ENCODE results near the gene GLMP.
A peak's percentile ranks its signal among the peaks of the same experiment; 100 is the strongest.
"Not testable (repeated sequence)": the region's sequence is repeated elsewhere in the genome, so short reads cannot be mapped to it uniquely, and the experiment has no call there.

Gene GLMP

DNA sequence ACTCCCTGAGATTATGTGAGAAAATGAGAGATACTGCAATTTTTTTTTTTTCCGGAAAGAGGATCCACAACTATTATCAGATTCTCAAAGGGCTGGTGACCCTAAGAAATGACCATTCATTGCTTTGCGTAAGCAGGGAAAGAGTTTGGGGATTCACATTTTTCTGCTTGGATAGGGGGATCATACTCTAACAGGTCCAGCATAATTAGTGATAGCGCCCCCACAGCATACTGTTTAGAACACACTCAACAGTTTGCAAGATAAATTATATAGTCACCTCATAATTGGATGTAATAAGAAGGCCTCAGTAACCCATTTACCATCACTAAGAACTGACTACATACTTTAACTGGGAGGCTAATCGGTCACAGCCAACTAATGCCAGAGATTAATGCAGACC, 40.8 kb upstream of the GLMP start:
- DNase-seq (ENCODE audit: low read depth), result peak; percentile 41
- peak; percentile 39 for TF ChIP-seq CTCF (IDR thresholded peaks at IDR 0.05; ENCODE audit: insufficient read depth, low read depth, low read length, missing control alignments)
- peak overlapping the region; percentile 84 for H3K4me3 ChIP-seq (ENCODE audit: low read depth, low read length)

GRCh38 chr1:156323179-156323578, 27.7 kb upstream of the GLMP start:
- not testable (repeated sequence) for DNase-seq (ENCODE audit: low read depth); H3K4me3 ChIP-seq (ENCODE audit: low read depth, low read length)

DNA sequence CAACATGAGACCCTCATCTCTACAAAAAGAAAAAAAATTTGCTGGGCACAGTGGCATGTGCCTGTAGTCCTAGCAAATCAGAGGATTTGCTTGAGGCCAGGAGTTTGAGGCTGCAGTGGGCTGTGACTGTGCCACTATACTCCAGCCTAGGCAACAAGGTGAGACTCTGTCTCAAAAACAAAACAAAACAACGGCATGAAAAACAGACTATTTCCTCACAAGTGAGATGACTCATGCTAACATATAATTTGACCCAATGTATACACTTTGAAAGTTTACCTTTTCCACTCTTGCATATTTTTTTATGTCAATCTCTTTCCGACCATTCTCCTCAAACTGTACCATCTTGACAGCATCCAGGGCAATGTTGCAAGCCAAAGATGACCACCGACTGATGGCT, 25.1 kb upstream of the GLMP start:
- no peak overlapping the region for H3K4me3 ChIP-seq (ENCODE audit: low read depth, low read length)
- DNase-seq (ENCODE audit: low read depth), result no peak
- TF ChIP-seq CTCF (IDR thresholded peaks at IDR 0.05; ENCODE audit: insufficient read depth, low read depth, low read length, missing control alignments), result no peak

DNA sequence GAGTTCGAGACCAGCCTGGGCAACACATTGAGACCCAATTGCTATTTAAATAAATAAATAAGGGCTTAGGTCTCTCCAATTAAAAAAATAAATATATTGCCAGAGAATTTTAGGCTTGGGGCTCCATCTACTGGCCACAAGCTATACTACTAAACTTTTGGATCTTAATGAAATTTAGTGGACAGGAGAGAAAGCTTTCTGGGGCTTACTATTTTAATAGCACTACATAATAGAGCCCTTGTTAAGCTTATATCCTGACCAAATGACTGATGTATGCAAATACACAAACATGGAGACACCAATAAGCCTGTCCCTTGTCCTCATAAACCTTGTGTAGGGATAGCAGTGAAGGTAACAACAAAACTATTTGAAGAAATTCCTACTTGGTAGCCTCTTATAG, 24.2 kb upstream of the GLMP start:
- DNase-seq (ENCODE audit: low read depth), result peak; percentile 18
- H3K4me3 ChIP-seq (ENCODE audit: low read depth, low read length), result no peak overlapping the region

DNA sequence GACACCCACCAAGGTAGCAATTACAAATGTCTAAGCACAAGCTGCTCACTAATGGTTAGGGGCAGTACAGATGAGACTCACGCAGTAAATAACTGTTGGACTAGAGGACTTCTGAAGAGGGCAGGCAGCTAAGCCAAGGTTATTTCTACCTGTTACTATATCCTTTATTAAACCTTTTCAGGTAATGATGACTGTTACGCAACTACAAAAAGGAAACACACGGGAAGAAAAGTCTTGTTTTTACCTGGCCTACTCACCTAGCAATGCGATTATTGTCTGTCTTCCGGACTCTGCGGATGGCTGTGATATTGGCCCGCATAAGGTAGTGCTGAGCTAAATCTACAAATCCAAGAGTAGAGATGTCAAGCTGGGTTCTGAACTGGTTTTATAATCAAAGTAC, 21.4 kb upstream of the GLMP start:
- TF ChIP-seq CTCF (IDR thresholded peaks at IDR 0.05; ENCODE audit: insufficient read depth, low read depth, low read length, missing control alignments), result no peak

More for the DNA sequence above, 24.2 kb upstream of the GLMP start:
- TF ChIP-seq CTCF (IDR thresholded peaks at IDR 0.05; ENCODE audit: insufficient read depth, low read depth, low read length, missing control alignments), result peak; percentile 36

DNA sequence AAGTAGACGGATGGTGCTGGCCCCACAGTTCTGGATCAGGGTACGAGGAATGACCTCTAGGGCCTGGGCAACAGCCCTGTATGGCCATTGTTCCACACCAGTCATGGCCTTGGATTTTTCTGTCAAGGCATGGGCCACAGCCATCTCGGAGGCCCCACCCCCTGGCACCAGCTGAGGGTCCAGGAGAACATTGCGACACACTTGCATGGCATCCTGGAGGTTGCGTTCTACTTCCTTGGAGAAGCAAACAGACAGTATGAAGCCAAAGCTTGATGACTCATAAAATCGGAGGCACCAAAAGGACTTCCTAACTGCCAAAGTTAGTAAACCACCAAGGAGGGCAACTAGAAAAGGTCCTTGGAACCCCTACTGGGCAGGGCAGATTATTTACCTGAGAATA, 15.5 kb upstream of the GLMP start:
- DNase-seq (ENCODE audit: low read depth), result no peak
- no peak overlapping the region for H3K4me3 ChIP-seq (ENCODE audit: low read depth, low read length)
- no peak for TF ChIP-seq CTCF (IDR thresholded peaks at IDR 0.05; ENCODE audit: insufficient read depth, low read depth, low read length, missing control alignments)

More for the DNA sequence above, 21.4 kb upstream of the GLMP start:
- no peak overlapping the region for H3K4me3 ChIP-seq (ENCODE audit: low read depth, low read length)
- DNase-seq (ENCODE audit: low read depth), result no peak

DNA sequence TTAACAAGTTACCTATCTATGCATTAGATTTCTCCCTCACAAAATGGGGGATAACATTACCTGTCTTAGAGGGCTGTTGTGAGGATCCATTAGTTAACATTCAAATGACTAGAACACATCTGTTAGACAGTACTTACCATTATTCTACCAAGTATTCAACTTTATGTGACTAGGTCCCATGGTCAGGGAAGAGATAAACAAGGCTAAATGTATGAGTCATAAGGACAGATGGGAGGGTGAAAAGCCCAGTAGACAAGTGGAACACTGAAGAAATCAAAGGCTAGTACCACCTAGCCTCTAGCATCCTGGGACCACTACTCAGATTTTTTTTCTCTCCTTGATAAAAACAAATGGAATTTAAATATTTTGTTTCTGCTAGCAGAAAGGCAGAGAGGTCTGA, 12.6 kb upstream of the GLMP start:
- no peak for TF ChIP-seq CTCF (IDR thresholded peaks at IDR 0.05; ENCODE audit: insufficient read depth, low read depth, low read length, missing control alignments)
- H3K4me3 ChIP-seq (ENCODE audit: low read depth, low read length), result no peak overlapping the region
- no peak for DNase-seq (ENCODE audit: low read depth)
